ENCODE results near the gene GNPTG. TPM values are rescaled to one million over a fixed set of nuclear protein-coding genes. Genes with fewer than 3 reads are reported as not detected.

GNPTG gene
- total RNA-seq, 1 donor from 2014 or later, result 40.2 TPM

GRCh38 chr16:1392826-1393225 is 41.1 kb downstream of the GNPTG start:
- DNase-seq (no peak), ATAC-seq (ENCODE audit: low read depth) (no peak)
- H3K27ac Mint-ChIP-seq, result no peak overlapping the region
- H3K4me1 Mint-ChIP-seq, result no peaks in the 10 kb centered on the region
- H3K27me3 Mint-ChIP-seq, result no peaks in the 10 kb centered on the region
- ChIA-PET POLR2A (no interaction called here), CTCF (no interaction called here)
- H3K4me3 Mint-ChIP-seq, result no peak overlapping the region
- H3K36me3 Mint-ChIP-seq (ENCODE audit: low read depth), result peaks cover 56% of the 10 kb centered on the region
- no peaks in the 10 kb centered on the region for H3K9me3 Mint-ChIP-seq
- intact Hi-C loops (cut with micrococcal nuclease), result no loop called here
- TF ChIP-seq CTCF (IDR thresholded peaks at IDR 0.05), result no peak

- no peaks in the 10 kb centered on the region for H3K4me1 Mint-ChIP-seq
Measured at GRCh38 chr16:1393613-1394176, 42.0 kb downstream of the GNPTG start.

GRCh38 chr16:1394367-1394951 is 42.7 kb downstream of the GNPTG start:
- ATAC-seq (ENCODE audit: low read depth) (no peak), DNase-seq (no peak)
- Mint-ChIP-seq H3K36me3 (ENCODE audit: low read depth) (peaks cover 60% of the 10 kb centered on the region), H3K27ac (no peak overlapping the region), H3K27me3 (no peaks in the 10 kb centered on the region), H3K4me3 (no peak overlapping the region), H3K4me1 (no peaks in the 10 kb centered on the region), H3K9me3 (no peaks in the 10 kb centered on the region)
- intact Hi-C loops (cut with micrococcal nuclease), result no loop called here
- no peak for TF ChIP-seq CTCF (IDR thresholded peaks at IDR 0.05)
- CTCF ChIA-PET, result no interaction called here
- POLR2A ChIA-PET, result no interaction called here

More at GRCh38 chr16:1393613-1394176, 42.0 kb downstream of the GNPTG start:
- peaks cover 58% of the 10 kb centered on the region for H3K36me3 Mint-ChIP-seq (ENCODE audit: low read depth)
- ChIA-PET POLR2A (no interaction called here), CTCF (no interaction called here)
- intact Hi-C loops (cut with micrococcal nuclease), result no loop called here
- DNase-seq, result no peak
- TF ChIP-seq CTCF (IDR thresholded peaks at IDR 0.05), result no peak
- no peak for ATAC-seq (ENCODE audit: low read depth)
- no peak overlapping the region for H3K4me3 Mint-ChIP-seq
- no peaks in the 10 kb centered on the region for H3K9me3 Mint-ChIP-seq
- H3K27me3 Mint-ChIP-seq, result no peaks in the 10 kb centered on the region
- no peak overlapping the region for H3K27ac Mint-ChIP-seq

GRCh38 chr16:1395444-1396031 is 43.8 kb downstream of the GNPTG start:
- Mint-ChIP-seq H3K4me3 (no peak overlapping the region), H3K4me1 (no peaks in the 10 kb centered on the region), H3K27ac (no peak overlapping the region), H3K9me3 (no peaks in the 10 kb centered on the region), H3K27me3 (no peaks in the 10 kb centered on the region), H3K36me3 (ENCODE audit: low read depth) (peaks cover 58% of the 10 kb centered on the region)
- ATAC-seq (ENCODE audit: low read depth) (no peak), DNase-seq (no peak)
- no peak for TF ChIP-seq CTCF (IDR thresholded peaks at IDR 0.05)
- intact Hi-C loops (cut with micrococcal nuclease), result no loop called here
- ChIA-PET CTCF (no interaction called here), POLR2A (no interaction called here)

- TF ChIP-seq CTCF (IDR thresholded peaks at IDR 0.05), result no peak
- peaks cover 59% of the 10 kb centered on the region for H3K36me3 Mint-ChIP-seq (ENCODE audit: low read depth)
- CTCF ChIA-PET, result no interaction called here
- ATAC-seq (ENCODE audit: low read depth), result no peak
- no peak for DNase-seq
- H3K27ac Mint-ChIP-seq, result no peak overlapping the region
- no peak overlapping the region for H3K4me3 Mint-ChIP-seq
- POLR2A ChIA-PET, result no interaction called here
- H3K4me1 Mint-ChIP-seq, result no peaks in the 10 kb centered on the region
- no peaks in the 10 kb centered on the region for H3K27me3 Mint-ChIP-seq
- H3K9me3 Mint-ChIP-seq, result no peaks in the 10 kb centered on the region
- intact Hi-C loops (cut with micrococcal nuclease), result no loop called here
Measured at GRCh38 chr16:1397779-1398178, 46.0 kb downstream of the GNPTG start.
